ENCODE measurements around the gene DHRS7B.

DNA sequence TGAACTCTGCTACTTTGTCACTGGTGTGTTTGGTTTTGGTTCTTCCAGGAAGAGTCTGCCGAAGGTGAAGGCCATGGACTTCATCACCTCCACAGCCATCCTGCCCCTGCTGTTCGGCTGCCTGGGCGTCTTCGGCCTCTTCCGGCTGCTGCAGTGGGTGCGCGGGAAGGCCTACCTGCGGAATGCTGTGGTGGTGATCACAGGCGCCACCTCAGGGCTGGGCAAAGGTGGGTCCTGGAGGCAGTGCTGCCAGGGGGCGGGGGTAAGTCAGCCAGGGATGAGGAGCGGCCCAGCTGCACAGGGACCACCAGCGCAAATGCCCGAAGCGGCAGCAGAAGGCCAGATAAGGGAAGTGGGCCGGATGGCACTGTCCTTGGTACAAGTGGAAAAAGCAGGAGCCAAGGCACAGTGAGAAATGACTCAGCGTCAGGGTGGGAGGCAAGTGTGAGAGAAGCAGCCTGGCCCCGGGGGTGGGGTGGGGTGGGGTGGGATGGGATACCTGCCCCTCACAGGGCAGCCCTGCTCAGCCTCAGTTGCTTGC, 45.3 kb downstream of the DHRS7B start:
- TF ChIP-seq POLR2A (IDR thresholded peaks at IDR 0.05), result no peak
- TF ChIP-seq POLR2AphosphoS5 (IDR thresholded peaks at IDR 0.05; ENCODE audit: insufficient read depth in 1 of 2, low read depth in 1 of 2), result no peak
- TF ChIP-seq, protein P1, sequence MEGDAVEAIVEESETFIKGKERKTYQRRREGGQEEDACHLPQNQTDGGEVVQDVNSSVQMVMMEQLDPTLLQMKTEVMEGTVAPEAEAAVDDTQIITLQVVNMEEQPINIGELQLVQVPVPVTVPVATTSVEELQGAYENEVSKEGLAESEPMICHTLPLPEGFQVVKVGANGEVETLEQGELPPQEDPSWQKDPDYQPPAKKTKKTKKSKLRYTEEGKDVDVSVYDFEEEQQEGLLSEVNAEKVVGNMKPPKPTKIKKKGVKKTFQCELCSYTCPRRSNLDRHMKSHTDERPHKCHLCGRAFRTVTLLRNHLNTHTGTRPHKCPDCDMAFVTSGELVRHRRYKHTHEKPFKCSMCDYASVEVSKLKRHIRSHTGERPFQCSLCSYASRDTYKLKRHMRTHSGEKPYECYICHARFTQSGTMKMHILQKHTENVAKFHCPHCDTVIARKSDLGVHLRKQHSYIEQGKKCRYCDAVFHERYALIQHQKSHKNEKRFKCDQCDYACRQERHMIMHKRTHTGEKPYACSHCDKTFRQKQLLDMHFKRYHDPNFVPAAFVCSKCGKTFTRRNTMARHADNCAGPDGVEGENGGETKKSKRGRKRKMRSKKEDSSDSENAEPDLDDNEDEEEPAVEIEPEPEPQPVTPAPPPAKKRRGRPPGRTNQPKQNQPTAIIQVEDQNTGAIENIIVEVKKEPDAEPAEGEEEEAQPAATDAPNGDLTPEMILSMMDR (IDR thresholded peaks at IDR 0.05), result no peak
